ENCODE data around the gene CCSER1. TPM values are rescaled to one million over a fixed set of nuclear protein-coding genes. Genes with fewer than 3 reads are reported as not detected.
"Not testable (repeated sequence)": the region's sequence is repeated elsewhere in the genome, so short reads cannot be mapped to it uniquely, and the experiment has no call there.

Gene CCSER1
- total RNA-seq, 1 donor from 2014 or later, result not detected

GRCh38 chr4:90290345-90290744 lies 163.2 kb downstream of the CCSER1 start:
- intact Hi-C loops (cut with micrococcal nuclease), result no loop called here

DNA sequence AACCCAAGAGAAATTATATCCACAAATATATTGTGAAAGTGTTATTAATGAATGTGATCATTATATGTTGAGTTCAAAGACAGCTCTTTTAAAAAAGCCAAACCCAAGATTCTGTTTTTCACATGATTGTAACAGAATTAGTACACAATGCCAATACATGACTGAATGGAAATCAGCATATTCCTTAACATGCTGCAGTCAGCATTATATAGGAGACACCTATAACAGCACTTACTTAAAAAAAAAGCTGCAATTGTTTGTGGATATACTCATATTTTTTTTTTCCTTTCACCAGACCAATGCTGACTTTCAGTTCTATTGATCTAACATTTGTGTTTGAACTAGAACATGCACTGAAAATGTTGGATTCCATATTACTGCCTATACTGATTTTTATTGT lies 165.2 kb downstream of the CCSER1 start:
- intact Hi-C loops (cut with micrococcal nuclease), result loop anchor here (2.0 kb wide), 1 partner anchor 378 kb away; no protein-coding TSS in a partner anchor

- intact Hi-C loops (cut with micrococcal nuclease), result loop anchor here (2.0 kb wide), 1 partner anchor 379 kb away; no protein-coding TSS in a partner anchor
Measured at GRCh38 chr4:90293320-90293719, 166.1 kb downstream of the CCSER1 start.

GRCh38 chr4:90299373-90299772 lies 172.2 kb downstream of the CCSER1 start:
- intact Hi-C loops (cut with micrococcal nuclease), result no loop called here

- intact Hi-C loops (cut with micrococcal nuclease), result no loop called here
Measured at GRCh38 chr4:90306810-90307209, 179.6 kb downstream of the CCSER1 start.

DNA sequence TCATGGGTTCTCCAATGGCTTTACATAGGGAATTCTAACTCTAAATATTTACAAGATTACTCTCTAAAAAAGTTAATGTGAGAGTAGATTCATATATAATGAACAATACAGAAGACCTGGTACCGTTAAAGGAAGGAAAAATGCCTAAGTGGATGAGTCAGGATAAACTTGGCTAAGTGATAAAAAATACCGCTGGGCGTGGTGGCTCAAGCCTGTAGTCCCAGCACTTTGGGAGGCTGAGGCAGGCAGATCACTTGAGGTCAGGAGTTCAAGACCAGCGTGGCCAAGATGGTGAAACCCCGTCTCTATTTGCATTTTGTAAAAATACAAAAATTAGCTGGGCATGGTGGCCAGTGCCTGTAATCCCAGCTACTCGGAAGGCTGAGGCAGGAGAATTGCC lies 189.9 kb downstream of the CCSER1 start:
- intact Hi-C loops (cut with micrococcal nuclease), result not testable (repeated sequence)

- intact Hi-C loops (cut with micrococcal nuclease), result no loop called here
Measured at GRCh38 chr4:90317785-90318184, 190.6 kb downstream of the CCSER1 start.

DNA sequence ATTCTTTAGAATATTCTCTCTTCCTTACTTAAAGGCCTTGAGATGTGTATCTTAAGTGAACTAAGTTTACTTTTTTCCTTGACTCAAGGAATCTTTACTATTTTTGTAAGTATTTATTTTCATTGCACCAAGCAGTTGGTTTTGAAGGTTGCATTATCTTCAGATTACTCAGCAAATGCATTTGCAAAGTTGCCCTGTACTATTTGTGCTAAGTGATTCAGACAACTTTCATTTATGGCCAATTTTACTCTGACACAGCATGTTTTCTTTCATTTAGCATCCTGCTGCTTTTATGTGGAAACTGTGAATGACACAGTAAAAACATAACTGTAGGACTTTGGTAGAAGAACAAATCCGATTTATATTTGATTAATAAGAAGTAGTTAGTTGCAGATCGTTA lies 191.0 kb downstream of the CCSER1 start:
- intact Hi-C loops (cut with micrococcal nuclease), result no loop called here

- intact Hi-C loops (cut with micrococcal nuclease), result no loop called here
Measured at GRCh38 chr4:90328558-90328957, 201.4 kb downstream of the CCSER1 start.

DNA sequence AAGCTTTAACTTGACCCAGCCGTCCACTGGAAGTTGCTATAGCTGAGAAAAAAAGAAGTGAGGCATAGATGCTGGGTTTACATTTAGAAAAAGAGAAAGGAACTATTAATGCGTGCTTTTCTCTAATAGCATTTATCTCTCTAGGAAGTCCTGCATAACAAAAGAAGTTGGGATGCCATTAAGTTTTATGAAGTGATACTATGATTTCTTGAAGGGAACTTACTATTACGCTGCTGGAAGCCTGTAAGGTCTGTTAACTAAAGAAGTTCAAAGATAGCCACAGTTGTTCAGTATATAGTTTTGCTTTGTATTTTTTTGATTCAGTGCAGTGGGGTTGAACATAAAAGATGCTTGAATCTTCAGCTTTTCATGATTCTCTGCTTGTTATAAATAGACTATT lies 203.4 kb downstream of the CCSER1 start:
- intact Hi-C loops (cut with micrococcal nuclease), result no loop called here

GRCh38 chr4:90345549-90346215 lies 218.5 kb downstream of the CCSER1 start:
- intact Hi-C loops (cut with micrococcal nuclease), result no loop called here

DNA sequence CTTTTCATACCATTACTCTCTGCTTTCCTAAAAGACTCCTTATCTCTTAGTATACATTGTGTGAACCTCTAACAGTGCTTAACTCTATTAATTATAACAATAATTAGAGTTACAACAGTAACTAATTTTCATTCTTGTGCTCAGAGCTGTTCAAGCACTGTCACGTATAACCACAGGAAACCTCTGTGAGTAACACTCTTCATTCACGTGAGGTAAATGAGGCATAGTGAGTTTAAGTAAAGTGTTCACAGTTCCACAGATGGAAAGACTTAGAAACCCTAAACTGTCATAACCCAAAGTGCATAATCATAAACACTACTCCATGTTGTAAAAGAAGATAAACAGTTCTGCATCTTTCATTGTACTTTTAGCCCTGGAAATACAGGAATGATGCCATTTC lies 222.4 kb downstream of the CCSER1 start:
- intact Hi-C loops (cut with micrococcal nuclease), result no loop called here

DNA sequence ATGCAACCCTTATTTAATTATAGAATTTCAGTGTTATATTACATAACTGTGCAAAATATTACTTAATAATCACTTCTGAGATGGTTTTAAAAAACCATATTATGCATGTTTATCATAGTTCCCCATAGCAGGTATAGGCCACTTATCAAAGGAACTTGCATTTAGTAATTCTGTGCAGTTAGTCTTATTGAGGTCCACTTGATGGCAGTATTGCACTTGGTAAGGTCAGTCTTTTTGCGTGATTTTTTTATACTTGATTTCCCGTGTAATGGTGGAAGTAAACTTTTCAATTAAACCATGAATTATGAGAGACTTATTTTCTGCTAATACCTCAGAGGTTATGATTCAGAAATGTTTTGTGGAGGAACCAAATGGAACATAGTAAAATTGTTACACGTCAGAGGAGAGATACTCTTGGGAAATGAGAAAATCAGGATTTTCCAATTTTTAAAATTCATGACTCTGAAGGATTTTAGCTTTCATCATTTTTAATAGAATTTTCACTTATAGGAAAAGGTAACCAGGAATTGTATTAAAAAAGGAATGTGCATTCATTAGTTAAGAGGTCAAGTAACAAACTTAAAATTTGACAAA lies 230.0 kb downstream of the CCSER1 start:
- intact Hi-C loops (cut with micrococcal nuclease), result no loop called here

DNA sequence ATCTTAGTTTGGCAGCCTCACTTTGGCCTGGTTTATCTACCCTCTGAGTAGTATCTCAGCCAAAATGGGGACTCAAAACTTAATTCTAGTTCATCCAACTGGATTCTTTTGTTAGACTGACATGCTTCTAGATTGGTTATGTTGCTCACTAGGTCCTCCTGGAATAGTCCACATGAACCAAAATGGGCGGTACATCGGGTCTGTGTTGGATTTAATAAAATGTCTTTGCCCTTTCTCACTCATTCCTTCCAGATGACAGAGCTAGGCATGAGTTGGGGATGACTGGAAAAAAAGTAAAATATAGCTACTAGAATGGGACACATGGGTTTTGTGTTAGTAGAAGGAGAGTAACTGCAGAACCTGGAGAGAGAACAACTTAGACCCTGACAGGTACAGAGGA lies 247.9 kb downstream of the CCSER1 start:
- intact Hi-C loops (cut with micrococcal nuclease), result no loop called here

GRCh38 chr4:90393215-90393614 lies 266.0 kb downstream of the CCSER1 start:
- intact Hi-C loops (cut with micrococcal nuclease), result no loop called here

GRCh38 chr4:90403781-90404180 lies 276.6 kb downstream of the CCSER1 start:
- intact Hi-C loops (cut with micrococcal nuclease), result no loop called here

DNA sequence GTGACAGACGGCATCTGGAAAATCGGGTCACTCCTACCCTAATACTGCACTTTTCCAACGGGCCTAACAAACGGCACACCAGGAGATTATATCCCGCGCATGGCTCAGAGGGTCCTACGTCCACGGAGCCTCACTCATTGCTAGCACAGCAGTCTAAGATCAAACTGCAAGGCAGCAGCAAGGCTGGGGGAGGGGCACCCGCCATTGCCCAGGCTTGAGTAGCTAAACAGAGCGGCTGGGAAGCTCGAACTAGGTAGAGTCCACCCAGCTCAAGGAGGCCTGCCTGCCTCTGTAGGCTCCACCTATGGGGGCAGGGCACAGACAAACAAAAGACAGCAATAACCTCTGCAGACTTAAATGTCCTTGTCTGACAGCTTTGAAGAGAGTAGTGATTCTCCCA lies 280.7 kb downstream of the CCSER1 start:
- intact Hi-C loops (cut with micrococcal nuclease), result not testable (repeated sequence)

DNA sequence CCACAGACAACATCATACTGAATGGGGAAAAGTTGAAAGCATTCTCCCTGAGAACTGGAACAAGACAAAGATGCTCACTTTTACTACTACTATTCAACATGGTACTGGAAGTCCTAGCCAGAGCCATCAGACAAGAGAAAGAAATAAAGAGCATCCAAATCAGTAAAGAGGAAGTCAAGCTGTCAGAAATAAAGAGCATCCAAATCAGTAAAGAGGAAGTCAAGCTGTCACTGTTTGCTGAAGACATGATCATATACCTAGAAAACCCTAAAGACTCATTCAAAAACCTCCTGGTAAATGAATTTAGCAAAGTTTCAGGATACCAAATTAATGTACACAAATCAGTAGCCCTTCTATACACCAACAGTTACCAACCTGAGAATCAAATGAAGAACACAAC lies 285.6 kb downstream of the CCSER1 start:
- intact Hi-C loops (cut with micrococcal nuclease), result not testable (repeated sequence)

DNA sequence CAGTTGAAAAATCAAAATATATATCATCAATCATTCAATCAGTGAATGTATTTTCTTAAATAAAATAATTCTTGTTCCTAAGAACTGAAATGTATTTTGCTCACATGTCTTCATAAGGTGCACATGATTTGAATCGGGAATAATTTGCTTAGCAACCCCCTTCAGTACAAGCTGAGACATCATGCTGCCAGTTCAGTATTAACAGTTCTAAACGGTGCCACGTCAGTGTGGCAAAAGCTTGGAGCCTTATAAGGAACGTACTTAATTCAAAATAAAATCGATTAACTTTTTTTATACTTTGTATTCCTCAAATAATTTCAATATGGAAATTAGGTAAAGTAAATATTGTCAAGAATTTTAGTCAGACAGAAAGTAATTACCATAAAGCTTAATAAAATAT lies 287.9 kb downstream of the CCSER1 start:
- intact Hi-C loops (cut with micrococcal nuclease), result no loop called here

- intact Hi-C loops (cut with micrococcal nuclease), result loop anchor here (1.0 kb wide), 1 partner anchor 1968 kb away; no protein-coding TSS in a partner anchor
Measured at GRCh38 chr4:90419124-90419711, 292.0 kb downstream of the CCSER1 start.

- intact Hi-C loops (cut with micrococcal nuclease), result no loop called here
Measured at GRCh38 chr4:90421161-90421560, 294.0 kb downstream of the CCSER1 start.

- intact Hi-C loops (cut with micrococcal nuclease), result no loop called here
Measured at GRCh38 chr4:90425893-90426292, 298.7 kb downstream of the CCSER1 start.

- intact Hi-C loops (cut with micrococcal nuclease), result no loop called here
Measured at GRCh38 chr4:90438522-90438921, 311.3 kb downstream of the CCSER1 start.

All from T-helper 1 cell treated with Interleukin-12 subunit alpha and Interleukin-12 subunit beta and Interleukin-4 antibody, amounts not matched to agents 30 ng/mL and 1 ng/mL, for 36 hours (primary cell).